ENCODE results near the gene KCNJ5.

Gene KCNJ5

DNA sequence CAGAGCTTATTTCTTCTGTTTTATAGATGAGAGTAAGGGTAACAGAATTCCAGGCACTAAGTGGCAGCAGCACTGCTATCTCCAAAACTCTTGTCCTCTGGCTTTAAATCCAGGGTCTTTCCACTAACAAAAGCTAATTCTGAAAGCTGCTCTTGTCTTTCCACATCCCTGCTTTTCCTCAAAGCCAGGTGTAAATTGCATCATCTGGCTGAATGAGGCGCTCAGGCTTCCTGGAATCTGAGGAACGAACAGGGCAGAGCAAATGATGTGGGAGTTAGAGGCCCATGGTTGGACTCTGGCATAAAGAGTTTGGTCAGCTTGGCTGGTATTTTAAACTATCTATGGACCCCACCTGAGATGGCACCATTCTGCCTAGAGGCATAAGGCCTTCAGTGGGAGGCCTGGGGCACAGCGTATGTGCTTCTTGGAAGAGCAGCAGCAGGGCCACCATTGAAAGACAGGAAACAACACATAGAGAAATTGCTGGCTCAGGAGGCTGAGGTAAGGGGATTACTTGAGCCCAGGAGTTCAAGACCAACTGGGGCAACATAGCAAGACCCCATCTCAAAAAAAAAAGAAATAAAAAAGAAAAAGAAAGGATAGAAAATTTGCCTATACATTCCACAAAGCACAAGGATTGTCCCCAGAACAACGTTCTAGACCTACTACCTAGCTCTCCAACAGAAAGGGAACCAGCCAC, 1.9 kb downstream of the KCNJ5 start:
- no peak for DNase-seq
- in situ Hi-C loops (cut with MboI; ENCODE audit: low pct_unique_long_range_greater_than_20kb, low sequenced_read_pairs) = no loop called here

DNA sequence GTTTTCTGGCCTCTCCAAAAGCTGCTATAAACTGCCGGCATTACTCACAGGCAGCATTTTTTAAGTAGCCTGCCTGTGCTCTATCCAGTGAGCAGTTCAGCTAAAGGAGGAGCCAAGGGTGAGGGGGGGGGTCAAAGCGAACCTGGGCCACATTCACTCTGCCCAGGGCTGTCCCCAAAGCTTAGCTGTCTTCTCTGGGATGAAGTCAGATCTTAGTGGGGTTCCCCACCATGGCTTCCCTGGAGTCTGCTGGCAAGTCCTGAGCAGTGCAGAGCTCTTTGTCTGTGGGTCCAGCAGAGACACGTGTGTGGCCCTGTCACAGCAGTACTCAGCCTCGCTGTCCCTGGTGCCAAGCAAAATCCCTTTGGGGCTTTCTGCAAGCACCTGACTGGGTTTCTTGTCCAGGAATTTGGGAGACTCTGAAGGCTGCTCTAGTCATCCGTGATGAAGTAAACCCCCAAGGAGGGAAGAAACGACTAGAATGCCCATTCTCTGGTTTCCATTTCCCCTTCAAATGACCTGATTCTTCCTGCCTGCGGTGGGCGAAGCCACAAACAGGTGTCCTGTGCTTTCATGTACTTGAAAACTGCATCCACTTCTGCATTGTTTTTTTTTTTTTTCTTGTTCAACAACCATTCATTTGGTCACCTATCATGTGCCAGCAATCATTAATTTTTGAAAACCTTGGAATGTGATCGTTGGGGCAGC, 2.6 kb downstream of the KCNJ5 start:
- in situ Hi-C loops (cut with MboI; ENCODE audit: low pct_unique_long_range_greater_than_20kb, low sequenced_read_pairs) = no loop called here
- DNase-seq = no peak

DNA sequence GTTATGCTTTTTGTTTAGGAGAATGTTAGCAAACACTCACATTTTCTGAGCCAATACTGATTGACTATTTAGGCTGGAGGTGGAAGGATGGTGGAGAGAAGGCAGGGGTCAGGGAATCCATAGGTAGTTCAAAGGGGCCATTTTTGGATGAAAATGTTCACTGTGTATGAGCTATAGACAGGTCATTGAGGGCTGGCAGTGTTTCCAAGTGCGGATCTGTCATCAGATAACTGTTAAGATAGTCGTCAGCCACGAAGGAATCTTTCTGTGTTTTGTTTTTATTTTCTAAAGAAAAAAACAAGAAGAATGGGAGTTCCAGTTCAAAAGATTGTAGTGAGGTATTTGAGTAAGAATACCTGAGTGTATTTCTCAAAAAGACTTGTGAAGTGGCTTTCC, 3.1 kb downstream of the KCNJ5 start:
- in situ Hi-C loops (cut with MboI; ENCODE audit: low pct_unique_long_range_greater_than_20kb, low sequenced_read_pairs) = no loop called here
- DNase-seq = no peak

DNA sequence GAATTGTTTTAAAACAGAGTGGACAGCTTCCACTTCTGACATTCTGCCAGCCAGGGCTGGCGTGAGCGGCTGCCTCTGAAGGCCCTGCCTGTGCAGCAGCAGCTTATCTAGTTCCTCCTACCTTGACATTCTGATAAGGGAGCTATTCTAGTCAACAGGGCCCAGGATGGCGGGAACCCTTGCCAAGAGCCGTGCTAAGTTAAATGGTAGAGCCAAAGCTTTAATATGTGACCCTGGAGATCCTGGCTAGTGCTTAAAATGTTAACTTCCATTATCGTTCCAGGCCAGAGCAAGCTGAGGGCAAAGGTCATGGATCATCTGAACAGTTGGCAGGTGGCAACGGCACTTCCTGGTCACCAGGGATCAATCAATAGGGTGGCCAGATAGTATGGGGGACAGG, 3.5 kb downstream of the KCNJ5 start:
- no peak for DNase-seq
- in situ Hi-C loops (cut with MboI; ENCODE audit: low pct_unique_long_range_greater_than_20kb, low sequenced_read_pairs) = no loop called here

DNA sequence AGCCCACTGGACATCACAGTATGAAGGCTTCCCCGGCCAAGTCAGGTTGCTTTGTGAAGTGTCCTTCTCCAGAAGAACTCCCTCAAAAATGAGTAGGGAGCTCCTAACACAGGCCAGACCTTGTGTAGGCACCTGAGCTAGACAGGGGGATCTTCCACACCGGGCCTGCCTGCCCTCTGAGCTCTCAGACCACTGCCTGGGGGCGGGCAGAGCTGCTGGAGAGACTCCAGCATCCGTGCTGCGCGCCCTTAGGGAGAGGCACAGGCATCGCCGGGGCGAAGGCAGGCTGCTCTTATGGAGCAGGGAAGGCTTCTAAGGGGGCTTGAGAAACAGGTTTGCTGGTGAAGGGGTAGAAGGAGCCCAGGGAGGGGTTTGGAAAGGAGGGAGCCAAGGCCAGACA, 4.4 kb downstream of the KCNJ5 start:
- in situ Hi-C loops (cut with MboI; ENCODE audit: low pct_unique_long_range_greater_than_20kb, low sequenced_read_pairs) = no loop called here
- DNase-seq = no peak

DNA sequence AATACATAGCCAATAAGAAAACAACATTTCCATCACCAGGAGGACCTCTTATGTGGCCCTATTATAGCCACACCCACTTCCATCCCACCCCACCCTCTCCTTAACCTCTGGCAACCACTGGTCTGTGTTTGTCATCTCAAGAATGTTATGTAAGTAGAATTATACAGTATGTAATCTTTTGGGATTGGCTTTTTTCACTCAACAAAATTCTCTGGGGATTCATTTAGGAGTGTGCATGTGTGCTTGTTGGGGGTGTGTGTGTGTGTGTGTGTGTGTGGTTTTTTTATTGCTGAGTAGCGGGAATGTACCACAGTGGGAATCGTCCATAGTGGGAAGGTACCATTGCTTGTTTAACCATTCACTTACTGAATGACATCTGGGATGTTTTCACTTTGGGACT, 5.2 kb downstream of the KCNJ5 start:
- DNase-seq = no peak
- in situ Hi-C loops (cut with MboI; ENCODE audit: low pct_unique_long_range_greater_than_20kb, low sequenced_read_pairs) = no loop called here

GRCh38 chr11:128897826-128898225, 6.7 kb downstream of the KCNJ5 start:
- in situ Hi-C loops (cut with MboI; ENCODE audit: low pct_unique_long_range_greater_than_20kb, low sequenced_read_pairs) = no loop called here
- DNase-seq = no peak

DNA sequence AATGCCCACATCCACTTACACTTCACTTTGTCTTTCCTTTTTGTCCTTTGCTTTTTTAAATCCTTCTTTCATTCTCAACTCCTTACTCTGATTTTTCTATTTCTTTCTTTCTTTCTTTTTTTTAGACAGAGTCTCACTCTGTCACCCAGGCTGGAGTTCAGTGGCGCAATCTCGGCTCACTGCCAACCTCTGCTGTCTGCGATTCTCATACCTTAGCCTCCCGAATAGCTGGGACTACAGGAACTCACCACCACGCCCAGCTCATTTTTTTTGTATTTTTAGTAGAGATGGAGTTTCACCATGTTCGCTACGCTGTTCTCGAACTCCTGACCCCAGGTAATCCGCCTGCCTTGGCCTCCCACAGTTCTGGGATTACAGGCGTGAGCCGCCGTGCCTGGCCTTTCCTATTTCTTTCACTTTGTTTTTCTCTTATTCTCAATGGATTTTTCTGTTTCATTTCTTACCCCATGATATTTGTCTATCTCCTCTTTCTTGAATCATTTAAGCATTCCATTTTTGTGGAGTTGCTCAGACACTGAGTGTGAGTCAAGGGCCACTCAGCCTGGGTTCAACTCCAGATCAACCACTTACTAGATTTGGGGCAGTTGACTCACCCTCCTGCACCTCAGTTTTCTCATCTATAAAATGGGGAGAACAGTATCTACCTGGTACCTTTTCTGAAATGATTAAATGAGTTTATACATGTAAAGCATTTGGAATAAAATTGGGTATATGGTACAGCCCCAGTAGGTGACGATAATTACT, 7.6 kb downstream of the KCNJ5 start:
- no peak for DNase-seq
- in situ Hi-C loops (cut with MboI; ENCODE audit: low pct_unique_long_range_greater_than_20kb, low sequenced_read_pairs) = no loop called here

- in situ Hi-C loops (cut with MboI; ENCODE audit: low pct_unique_long_range_greater_than_20kb, low sequenced_read_pairs) = no loop called here
- no peak for DNase-seq
Measured at GRCh38 chr11:128900468-128900867, 9.3 kb downstream of the KCNJ5 start.

DNA sequence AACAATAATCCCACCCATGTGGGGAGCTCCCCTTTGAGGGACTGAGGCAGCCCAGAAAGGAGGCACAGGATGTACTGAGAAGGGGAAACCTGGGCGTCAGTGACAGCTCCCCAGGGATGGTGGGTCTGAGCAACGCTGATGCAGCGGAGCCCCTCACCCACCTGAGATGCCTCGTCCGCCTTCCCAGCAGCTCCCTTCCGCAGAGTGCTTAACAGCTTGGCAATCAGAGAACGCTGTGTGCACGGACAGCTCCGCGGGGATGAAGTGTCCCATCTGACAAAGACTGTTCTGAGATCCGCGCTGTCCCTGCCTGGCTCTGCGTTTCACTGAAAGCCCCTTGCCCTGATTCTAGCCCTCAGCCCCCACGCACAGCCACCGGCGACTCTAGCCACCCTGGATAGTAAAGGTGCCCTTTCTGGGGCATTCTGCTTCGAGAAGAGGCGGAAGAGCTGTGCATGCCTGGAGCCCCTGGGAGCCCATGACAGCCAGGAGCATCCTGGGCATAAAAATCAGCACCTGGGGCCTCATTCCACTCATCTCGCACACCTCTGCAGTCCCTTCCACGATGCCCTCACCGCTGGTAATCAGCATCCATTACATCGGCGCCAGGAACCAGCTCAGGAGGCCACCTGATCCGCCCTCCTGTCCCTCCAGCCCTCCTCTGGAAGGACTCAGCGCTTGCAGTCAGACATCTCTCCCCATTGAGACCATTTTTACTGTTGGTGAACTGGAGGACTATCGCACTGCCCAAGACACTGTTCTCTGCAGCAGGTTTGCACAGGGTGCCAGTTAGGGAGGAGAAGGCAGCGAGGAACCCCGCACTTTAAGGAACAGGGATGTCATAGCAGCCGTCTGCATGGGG, 10.7 kb downstream of the KCNJ5 start:
- in situ Hi-C loops (cut with MboI; ENCODE audit: low pct_unique_long_range_greater_than_20kb, low sequenced_read_pairs) = no loop called here
- DNase-seq = no peak

DNA sequence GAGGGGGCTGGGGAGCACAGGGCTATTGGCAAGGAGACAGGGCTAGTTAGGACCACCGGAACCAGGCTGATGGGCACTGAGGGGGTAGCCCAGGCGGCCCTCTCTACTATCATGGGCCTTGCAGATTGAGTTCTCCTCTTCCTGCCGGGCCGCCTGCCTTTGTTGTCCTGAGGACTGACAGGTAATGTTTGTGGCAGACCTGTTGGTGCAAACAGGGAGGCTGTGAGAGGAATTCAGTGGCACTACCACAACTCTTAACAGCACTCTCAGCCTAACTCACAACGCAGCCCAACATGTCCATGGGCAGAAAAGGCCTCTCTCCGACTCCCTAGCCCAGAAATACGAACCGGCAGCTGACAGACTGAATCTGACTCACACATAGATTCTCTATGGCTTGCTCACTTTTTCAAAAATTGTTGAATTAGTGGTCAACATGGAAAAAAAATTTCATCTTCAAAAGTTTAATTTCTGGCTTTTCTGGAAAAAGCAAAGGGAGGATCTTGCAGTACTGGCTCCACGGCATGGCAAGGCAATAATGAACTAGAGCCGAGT, 11.4 kb downstream of the KCNJ5 start:
- DNase-seq = no peak
- in situ Hi-C loops (cut with MboI; ENCODE audit: low pct_unique_long_range_greater_than_20kb, low sequenced_read_pairs) = no loop called here

GRCh38 chr11:128903248-128904061, 12.3 kb downstream of the KCNJ5 start:
- no peak for DNase-seq
- in situ Hi-C loops (cut with MboI; ENCODE audit: low pct_unique_long_range_greater_than_20kb, low sequenced_read_pairs) = no loop called here

- in situ Hi-C loops (cut with MboI; ENCODE audit: low pct_unique_long_range_greater_than_20kb, low sequenced_read_pairs) = no loop called here
- DNase-seq = no peak
Measured at GRCh38 chr11:128904303-128904655, 13.1 kb downstream of the KCNJ5 start.

DNA sequence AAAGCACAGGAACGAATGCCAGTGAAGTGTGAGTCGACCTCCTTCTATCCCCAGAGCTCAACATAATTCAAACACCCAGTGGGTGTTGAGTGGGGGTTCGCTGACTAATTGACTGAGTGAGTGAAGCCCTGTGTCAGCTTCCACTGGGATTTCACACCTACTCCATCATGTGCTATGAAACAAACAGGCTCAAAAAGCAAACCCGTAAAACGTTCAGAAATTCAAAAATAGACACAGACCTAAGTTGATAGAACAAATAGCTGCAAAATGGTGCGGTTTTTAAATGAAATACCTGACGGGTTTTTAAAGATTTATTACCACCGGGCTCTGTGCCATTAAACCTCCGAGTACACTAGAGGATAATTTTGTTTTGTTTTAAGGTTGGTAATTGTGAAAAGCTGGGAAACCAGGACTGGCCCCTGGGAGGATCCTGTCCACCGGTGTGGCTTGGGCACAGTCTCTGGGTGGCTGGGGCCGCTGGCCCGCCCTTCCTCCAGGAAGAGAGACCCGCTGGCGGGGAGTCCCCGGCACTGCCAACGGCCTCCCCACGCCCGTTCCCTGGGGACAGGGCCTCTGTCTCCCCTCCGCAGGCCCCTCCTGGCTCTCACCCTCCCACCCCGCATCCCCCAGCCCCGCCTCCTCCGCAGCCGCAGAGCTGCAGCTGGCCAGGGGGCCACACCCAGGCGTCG, 13.6 kb downstream of the KCNJ5 start:
- no peak for DNase-seq
- in situ Hi-C loops (cut with MboI; ENCODE audit: low pct_unique_long_range_greater_than_20kb, low sequenced_read_pairs) = no loop called here

- in situ Hi-C loops (cut with MboI; ENCODE audit: low pct_unique_long_range_greater_than_20kb, low sequenced_read_pairs) = no loop called here
- peak; percentile 72 for DNase-seq
Measured at GRCh38 chr11:128905345-128906184, 14.4 kb downstream of the KCNJ5 start.

GRCh38 chr11:128906185-128907050, 15.3 kb downstream of the KCNJ5 start:
- in situ Hi-C loops (cut with MboI; ENCODE audit: low pct_unique_long_range_greater_than_20kb, low sequenced_read_pairs) = no loop called here
- DNase-seq = no peak

Data from KBM-7 (cell line).